ENCODE results near the gene MRAP.

The MRAP gene

GRCh38 chr21:32298658-32299081 lies at the start of gene MRAP:
TSS of gene MRAP (plus strand) at chr21:32298855. CDS start at chr21:32298972, 117 bp downstream.
- no peak within 1 kb of the TSS for H3K4me3 ChIP-seq (replicated peaks in 1 of 2; ENCODE audit: low read depth in 2 of 2, low read length in 2 of 2)
- TF ChIP-seq CTCF (IDR thresholded peaks at IDR 0.05; ENCODE audit: low read depth, low read length): no peak
- peak in 1 of 2 donors; percentile 38 for DNase-seq (ENCODE audit: low read depth in 2 of 2)

- no peak for TF ChIP-seq CTCF (IDR thresholded peaks at IDR 0.05; ENCODE audit: low read depth, low read length)
- DNase-seq (ENCODE audit: low read depth in 2 of 2): no peak
- no peak overlapping the region for H3K4me3 ChIP-seq (replicated peaks in 1 of 2; ENCODE audit: low read depth in 2 of 2, low read length in 2 of 2)
Observed at GRCh38 chr21:32249511-32250280, 49.0 kb upstream of the MRAP start.

- no peak overlapping the region for H3K4me3 ChIP-seq (replicated peaks in 1 of 2; ENCODE audit: low read depth in 2 of 2, low read length in 2 of 2)
- no peak for DNase-seq (ENCODE audit: low read depth in 2 of 2)
- TF ChIP-seq CTCF (IDR thresholded peaks at IDR 0.05; ENCODE audit: low read depth, low read length): no peak
Observed at GRCh38 chr21:32252136-32252535, 46.5 kb upstream of the MRAP start.

GRCh38 chr21:32253215-32253641 lies 45.4 kb upstream of the MRAP start:
- TF ChIP-seq CTCF (IDR thresholded peaks at IDR 0.05; ENCODE audit: low read depth, low read length): no peak
- DNase-seq (ENCODE audit: low read depth in 2 of 2): peak; percentile 42 to 91
- H3K4me3 ChIP-seq (replicated peaks in 1 of 2; ENCODE audit: low read depth in 2 of 2, low read length in 2 of 2): no peak overlapping the region

GRCh38 chr21:32256251-32256650 lies 42.4 kb upstream of the MRAP start:
- no peak for TF ChIP-seq CTCF (IDR thresholded peaks at IDR 0.05; ENCODE audit: low read depth, low read length)
- H3K4me3 ChIP-seq (replicated peaks in 1 of 2; ENCODE audit: low read depth in 2 of 2, low read length in 2 of 2): no peak overlapping the region
- no peak for DNase-seq (ENCODE audit: low read depth in 2 of 2)

DNA sequence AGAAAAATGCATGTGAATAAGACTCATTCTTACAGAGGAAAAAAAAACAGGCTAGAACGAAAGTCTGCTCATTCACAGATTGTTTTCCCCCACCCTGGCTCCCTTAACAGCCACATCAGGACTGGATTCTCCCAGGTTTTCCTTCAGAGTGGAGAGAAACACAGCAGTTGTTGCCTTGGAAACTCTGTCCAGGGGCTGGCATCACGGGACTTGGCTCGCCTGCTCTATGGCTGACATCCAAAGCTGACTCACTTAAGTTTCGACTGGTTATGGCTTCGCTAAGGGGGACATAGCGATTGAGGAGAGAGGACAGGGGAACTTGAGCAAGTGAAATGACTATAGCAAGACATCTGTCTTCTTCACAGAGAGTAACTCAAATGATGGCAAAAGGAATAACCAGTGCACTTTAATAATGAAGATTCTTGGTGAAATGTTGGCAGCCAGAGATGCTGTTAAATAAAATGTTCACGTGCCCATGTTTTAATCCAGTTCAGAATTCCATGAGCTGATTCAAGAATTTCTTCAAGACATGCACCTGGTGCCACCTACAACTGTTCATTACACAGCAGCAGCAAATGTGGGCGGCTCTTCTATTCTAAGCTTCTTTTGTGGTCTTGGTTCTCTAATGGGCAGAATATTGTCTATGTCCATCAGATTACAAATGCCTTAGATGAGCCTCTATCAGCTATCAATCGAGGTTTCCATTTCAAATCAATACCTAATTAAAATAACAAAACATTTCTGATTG lies 41.6 kb upstream of the MRAP start:
- DNase-seq (ENCODE audit: low read depth in 2 of 2): peak; percentile 89 to 98
- no peak for TF ChIP-seq CTCF (IDR thresholded peaks at IDR 0.05; ENCODE audit: low read depth, low read length)
- H3K4me3 ChIP-seq (replicated peaks in 1 of 2; ENCODE audit: low read depth in 2 of 2, low read length in 2 of 2): no peak overlapping the region

Measured in cardiac fibroblast (primary cell).